Activated CD4-positive, alpha-beta T cell treated with anti-CD3 and anti-CD28 coated beads, Interleukin-2, amount 50 U/mL, for 48 hours (primary cell): ENCODE data around the gene HSPB6.
"Not testable (repeated sequence)": the region's sequence is repeated elsewhere in the genome, so short reads cannot be mapped to it uniquely, and the experiment has no call there.

Source experiments
- DNase-seq, 2 experiments: peaks; one replicate each; pipeline ENCODE4 v3.0.0-alpha.2; 2020

HSPB6 gene, protein sequence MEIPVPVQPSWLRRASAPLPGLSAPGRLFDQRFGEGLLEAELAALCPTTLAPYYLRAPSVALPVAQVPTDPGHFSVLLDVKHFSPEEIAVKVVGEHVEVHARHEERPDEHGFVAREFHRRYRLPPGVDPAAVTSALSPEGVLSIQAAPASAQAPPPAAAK

DNA sequence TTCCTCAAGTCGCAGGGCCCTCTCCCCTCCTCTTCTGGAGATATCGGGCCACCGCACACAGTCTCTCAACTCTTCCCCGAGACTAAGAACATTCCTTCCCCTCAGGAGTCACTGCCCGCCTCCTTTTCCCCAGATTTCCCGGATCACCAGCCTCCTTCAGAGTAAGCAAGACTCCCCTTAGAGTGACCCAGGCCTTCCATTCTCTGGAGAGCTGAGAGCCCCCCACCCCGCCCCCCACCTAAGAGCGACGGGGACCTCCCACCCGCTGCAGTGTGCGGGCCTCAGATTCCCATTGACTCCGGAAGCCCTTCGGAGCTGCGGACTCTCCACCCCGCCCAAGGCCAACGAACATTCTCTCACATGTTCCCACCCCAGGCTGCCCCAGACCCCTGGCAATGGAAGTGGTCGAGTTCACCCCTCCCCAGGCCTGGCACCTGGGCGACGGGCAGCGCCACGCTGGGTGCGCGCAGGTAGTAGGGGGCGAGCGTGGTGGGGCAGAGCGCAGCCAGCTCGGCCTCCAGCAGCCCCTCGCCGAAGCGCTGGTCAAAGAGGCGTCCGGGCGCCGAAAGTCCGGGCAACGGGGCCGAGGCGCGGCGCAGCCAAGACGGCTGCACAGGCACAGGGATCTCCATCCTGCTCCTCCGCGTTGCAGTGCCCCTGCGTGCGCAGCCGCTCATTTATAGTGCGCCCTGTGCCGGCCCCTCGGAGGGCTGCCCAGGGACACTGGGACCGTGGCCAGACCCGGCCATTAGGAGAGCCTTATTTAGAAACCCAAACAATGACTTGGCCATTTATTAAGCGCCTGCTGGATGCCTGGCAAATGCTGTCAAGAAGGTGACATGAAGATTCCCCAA lies at the start of gene HSPB6:
Gene HSPB6, minus strand, starts transcription at position 653 of the 854 bp plus-strand sequence. Its CDS starts 21 bp downstream, at position 632.
- DNase-seq = no peak

DNA sequence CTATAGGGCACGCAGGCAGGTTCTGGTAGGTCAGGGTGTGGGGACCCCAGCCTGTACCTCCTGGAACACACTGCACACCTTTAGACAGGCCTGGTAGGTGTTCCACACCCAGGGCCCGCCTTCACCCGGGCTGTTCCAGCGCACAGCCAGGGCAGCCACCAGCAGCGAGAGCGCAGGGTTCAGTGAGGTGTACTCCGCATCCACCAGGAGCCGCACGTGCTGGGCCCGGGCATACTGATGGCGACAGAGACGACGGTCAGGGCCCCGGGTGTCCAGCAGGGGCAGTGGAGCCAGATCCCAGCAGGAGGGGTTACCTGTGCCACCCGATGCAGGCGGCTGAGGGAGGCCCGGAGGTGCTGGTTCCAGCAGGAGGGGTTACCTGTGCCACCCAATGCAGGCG lies 49.8 kb upstream of the HSPB6 start:
- DNase-seq = no peak

DNA sequence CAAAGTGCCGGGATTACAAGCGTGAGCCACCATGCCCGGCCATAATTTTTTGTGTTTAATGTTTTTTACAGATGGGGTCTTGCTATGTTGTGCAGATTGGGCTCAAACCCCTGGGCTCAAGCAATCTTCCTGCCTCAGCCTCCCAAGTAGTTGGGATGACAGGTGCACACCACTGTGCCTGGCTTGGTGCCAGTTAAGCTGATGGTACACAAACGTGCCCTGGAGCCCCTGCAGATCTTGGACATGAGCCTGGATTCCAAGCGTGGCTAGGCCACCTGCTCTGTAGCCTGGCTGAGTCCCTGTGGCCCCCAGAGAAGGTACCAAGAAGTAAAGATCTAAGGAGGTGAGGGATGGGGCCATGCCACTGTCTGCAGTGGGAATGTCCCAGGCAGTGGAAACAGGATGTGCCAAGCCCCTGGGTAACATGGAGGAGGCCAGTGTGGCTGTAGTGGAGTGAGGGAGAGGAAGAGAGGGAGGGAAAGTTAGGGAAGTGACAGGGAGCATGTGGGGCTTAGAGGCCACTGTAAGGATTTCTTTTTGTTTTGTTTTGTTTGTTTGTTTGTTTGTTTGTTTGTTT lies 48.8 kb upstream of the HSPB6 start:
- DNase-seq = no peak

DNA sequence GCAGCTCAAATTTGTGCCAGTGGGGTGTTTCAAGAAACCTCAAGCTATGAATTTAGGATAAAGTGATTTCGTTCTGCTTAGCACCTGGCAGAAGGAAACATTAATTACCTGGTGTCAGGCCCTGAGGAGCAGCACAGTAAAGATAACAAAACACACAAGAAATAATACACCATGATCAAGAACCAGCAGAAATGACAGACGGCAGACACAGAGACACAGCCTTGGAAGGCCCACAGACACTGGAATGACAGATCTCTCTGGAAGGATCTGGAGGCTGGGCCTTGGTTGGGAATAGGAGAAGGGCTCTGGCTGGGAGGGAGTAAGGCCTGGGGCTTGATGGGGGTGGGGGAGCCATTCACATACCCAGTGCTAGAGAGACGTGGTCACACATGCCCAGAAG lies 45.0 kb upstream of the HSPB6 start:
- DNase-seq = no peak

DNA sequence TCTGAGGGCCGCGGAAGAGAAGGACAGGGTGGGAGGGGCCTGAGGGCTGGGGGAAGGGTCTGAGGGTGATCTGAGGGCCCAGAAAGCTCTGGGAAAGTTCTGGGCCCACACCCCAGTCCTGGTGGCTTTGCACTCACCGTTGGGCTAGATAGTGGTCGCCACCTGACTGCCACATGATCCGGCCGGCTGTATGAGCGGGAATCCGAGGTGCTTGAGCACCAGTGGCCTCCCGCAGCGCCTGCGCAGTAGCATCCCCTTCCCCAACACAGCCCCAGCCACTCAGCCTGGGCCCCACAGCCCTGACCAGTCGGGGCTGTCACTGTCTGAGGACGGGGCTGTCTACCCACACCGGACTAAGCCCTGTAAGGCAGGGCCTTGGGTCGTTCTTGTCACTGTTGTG lies 40.8 kb upstream of the HSPB6 start:
- peak; percentile 18 to 25 for DNase-seq

DNA sequence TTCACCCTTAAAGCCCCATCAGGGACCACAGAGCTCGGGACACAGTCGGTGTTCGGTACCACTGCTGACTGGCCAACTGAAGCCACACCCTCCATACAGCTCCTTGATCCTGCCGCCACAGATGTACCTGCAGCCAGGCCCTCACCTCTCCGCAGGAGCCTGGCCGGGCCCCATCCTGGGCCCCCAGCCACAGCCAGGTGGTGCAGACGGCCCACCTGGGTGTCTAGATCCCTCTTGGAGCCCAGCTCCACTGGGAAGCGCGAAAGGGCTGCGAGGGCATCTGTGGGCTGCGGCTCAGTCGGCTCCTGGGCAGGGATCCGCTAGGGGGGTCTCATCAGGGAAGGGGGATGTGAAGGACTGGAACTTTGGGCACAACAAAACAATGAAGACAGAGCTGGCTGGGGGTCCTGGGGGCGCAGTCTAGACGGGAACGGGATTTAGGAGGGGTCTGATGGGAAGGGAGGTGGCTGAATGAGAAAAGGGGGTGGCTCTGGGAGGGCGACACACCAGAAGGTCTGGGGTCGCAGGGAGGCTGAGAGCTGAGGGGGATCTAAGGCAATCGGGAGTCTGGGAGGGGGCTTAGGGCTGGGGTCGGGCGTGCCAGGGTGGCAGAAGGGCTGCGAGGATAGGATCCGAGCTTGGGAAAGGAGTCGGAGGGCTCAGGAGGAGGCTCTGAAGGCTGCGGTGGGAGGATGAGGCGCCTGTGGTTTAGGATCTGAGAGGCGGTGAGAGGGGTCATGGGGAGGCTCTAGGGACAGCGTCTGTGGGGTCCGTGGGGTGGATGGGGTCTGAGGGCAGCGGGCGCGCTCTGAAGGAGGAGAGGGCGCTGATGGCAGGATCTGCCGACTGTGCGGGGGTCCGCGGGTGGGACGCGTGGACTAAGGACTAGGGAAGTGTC lies 40.1 kb upstream of the HSPB6 start:
- no peak for DNase-seq

DNA sequence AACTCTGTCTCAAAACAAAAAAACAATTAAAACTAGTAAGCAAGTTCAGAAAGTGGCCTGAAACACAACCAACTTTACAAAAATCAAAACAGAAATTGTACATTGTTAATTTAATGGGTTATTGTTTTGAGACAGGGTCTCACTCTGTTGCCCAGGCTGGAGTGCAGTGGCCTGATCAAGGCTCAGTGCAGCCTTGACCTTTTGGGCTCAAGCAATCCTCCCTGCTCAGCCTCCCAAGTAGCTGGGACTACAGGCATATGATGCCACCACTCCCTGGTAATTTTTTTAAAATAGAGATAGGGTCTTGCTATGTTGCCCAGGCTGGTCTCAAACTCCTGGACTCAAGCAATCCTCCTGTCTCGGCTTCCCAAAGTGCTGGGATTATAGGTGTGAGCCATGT lies 38.7 kb upstream of the HSPB6 start:
- not testable (repeated sequence) for DNase-seq

DNA sequence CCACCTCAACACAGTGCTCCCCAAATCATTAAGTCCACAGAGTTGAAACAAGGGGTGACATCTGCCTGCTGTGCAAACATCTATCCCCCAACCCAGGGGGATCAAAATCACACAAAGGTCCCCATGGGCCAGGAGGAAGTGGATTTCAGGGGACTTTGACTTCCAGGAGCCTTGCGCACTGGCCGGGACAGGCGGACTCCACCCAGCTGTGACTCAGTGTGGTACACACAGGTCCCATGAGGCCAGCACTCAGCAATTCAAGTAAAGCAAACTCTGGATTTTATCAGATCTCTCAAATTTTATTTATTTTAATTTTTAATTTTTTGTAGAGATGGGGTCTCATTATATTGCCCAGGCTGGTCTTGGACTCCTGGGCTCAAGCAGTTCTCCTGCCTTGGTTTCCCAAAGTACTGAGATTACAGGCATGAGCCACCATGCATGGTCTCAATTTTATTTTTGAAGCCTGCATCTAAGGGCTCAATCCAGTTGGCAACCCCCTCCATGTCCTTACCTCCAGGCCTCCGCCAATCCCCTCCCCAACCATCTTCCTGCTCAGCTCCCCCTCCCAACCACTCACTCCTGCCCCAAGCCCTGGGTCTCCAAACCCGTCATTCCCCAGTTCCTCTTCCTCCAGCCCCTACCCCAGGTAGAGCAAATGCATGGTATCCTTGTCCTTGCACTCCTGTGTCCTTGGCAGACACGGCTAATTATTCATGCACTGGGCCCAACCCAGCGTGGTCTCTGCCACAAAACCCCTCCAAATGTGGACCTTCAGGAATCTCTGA lies 36.7 kb upstream of the HSPB6 start:
- DNase-seq = no peak

DNA sequence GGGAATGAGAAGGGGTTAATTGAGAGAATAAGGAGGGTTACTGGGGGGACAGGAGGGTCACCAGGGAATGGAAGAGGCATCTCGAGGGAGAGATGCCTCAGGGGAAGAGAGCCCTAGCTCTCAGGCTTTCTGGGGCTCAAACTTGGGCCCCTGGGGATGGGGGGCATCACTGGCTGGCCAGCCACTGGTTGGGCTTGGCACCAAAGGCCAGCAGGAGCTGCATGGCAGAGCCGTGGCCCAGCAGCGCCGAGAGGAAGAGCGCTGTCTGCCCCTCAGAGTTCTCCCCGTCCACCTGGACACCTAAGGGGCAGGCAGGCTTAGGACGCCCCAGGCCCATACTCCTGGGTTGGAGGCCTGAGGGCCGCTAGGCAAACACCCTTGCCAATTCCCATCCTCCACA lies 36.1 kb upstream of the HSPB6 start:
- DNase-seq = no peak

DNA sequence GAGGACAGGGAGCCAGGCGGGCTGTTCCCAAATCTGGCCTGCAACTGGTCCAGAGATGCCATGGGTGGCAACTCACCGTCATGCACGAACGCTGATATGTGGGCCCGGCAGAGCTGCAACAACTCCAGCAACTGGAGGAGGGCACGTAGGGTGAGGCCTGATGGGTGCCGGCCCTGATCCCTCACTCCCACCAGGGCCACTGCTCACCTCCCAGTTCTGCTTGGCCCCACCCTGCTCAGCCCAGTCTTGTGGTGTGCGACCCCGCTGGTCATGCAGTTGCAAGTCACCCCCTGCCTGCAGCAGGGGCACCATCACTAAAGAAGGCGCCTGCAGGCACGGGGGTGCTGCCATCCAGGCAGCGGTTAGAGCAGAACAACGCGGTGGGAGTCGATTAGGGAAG lies 35.5 kb upstream of the HSPB6 start:
- no peak for DNase-seq

DNA sequence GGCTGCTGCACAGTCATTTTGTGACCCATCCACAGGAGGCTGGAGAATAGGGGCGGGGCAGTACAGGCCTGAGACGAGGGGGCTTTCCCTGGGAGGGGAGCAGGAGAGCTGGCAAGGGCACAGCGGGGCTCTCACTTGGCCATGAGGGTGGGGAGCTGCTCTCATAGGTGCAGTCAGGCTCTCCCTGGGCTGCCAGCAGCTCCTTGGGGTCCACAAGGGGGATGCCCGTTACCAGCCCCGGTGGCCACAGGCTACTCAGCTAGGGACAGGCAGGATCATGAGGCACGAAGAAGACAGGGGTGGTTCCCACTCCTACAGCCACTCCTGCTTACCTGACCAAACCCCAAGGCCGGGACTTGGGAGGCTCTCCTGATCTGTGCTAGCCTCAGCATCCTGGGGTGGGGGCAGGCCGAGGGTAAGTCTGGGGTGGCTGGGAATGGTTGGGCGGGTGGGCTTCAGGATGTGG lies 35.0 kb upstream of the HSPB6 start:
- DNase-seq = no peak

DNA sequence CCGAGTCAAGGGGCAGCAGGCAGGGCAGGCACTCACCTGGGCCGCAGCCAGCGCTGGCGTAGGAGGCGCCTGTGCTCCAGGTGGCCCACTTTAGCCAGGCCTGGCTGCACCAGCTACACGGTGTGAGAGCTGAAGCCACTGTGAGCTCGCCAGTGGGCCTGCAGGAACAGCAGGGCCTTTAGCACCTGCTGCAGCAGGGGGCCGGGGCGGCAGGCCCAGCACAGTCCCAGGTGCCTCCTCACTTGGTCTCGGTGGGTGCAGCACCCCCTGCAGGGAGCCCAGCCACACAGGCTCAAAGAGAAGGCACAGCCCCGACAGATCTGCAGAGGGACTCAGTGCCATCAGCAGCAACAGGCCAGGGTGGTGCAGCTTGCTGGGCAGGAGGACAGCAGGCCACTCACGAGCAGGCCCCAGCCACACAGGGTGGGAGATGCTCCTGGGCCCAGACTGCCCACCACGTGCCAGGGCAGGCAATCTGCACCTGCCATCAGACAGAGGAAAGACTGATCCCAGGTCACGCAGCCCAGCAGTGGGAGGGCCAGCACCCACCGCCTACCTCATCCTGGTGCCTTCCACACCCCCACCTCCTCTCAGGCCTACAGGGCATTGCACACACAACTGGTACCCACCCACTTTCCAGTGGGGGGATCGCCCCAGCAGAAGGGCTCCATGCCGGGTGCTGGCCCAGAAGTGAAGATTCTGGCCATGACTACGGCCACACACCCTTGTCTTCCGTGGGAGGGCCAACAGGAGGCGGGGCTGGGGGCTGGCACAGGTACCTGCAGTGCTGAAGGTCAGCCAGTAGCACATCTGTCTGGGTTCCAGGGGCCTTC lies 34.4 kb upstream of the HSPB6 start:
- peak in 1 of 2 experiments; percentile 16 for DNase-seq

DNA sequence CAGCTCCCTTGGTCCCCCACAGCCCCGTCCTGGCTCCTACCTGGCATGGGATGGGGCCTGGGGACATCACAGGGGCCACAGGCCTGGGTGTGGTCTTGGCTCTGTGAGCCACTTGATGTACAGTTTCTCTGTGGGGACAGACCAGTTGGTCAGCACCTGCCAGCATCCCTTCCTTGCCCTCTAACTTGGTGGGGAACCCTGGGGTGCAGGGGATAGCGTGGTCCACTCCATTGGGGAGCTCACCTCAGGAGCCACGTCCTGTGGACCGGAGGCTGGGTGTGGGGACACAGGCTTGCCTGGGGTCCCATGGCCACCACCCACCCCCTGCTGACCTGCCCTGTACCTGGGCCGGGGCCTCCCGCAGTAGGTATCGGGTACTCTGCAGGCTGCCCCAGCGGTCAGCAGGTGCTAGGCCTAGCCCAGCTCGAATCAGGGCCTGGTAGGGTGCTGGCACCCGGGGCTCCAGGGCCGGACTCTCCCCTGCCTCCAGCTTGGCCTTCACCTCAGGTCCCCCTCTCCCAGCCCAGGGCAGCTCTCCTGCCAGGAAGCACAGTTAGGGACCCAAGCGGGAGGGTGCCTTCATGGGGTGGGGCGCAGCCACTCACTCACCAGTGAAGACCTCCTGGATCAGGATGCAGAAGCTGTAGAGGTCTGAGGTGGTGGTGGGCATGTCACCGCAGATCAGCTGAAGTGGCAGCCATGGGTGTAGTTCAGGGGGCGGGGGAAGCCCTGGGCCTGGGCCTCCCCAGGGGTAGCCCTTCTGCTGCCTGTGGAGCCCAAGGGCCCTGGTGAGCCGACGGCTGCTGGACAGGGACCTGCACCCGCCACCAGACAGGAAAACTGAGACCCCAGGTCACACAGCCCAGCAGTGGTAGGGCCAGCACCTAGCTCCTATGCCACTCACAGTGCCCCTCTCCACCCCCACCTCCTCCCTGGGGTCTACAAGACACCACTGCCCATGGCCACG lies 33.4 kb upstream of the HSPB6 start:
- no peak for DNase-seq

DNA sequence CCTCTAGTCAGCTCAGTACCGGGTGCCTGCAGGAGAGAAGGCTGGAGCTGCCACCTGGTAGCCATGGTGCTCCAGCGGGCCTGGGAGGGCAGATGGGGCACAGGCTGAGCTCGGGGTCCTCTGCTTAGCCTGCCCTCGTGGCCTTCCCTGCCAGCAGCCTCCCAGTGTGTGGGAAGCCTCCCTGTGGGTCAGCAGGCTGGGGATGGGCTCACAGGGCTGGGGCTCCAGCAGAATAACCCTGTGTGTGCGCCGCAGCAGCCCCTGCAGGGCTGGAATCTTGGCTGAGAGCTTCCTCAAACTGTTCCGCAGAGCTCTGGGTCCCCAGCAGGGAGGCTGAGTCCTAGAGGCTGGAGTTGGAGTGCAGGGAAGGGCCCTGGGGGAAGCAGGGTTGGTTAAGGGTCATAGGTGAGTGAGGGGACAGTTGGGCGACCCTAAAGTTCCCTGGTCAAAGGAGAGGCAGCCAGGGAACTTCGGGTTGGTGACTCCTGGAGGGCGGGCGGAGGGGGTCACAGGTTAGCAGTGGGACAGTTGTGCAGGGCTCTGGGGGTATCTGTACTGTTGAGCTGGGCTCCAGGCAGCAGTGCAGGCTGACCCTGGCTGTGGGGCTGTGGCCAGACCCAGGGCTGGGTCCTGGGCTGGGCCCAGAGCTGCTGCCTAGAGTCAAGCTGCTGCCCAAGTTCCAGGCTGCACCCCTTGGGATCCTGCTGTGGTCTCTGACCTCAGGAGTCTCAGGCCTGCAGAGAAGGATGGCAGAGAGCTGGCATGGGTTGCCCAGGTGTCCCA lies 32.6 kb upstream of the HSPB6 start:
- DNase-seq = no peak

DNA sequence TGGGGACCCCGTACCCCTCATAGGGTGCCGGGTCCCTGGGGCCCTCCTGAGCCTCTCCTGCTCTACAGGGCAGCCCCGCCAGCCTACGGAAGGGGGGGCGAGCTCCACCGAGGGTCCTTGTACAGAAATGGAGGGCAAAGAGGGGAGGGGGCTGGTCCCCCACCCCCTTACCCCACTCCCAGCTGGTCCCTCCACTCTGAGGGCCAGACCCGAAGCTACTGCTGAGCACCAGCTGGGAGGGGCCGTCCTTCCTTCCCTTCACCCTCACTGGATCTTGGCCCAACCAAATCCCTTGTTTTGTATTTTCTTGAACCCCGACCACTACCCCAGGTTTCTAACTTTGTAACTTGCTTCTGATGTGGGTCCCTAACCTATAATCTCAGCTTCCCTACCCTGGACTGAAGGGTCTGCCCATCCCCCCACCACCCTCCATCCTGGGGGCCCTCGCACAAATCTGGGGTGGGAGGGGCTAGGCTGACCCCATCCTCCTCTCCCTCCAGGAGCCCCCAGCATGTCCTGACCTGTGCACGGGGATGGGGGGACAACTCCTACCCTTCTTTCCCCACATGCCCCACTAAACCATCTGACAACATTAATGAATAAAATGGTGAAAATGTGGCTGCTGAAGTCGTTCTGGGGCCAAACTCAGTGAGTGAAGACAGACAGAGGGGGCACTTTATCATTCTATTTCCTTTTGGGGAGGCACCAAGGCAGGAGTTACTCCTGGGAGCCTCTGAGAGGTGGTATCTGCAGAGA lies 31.6 kb upstream of the HSPB6 start:
- no peak for DNase-seq

DNA sequence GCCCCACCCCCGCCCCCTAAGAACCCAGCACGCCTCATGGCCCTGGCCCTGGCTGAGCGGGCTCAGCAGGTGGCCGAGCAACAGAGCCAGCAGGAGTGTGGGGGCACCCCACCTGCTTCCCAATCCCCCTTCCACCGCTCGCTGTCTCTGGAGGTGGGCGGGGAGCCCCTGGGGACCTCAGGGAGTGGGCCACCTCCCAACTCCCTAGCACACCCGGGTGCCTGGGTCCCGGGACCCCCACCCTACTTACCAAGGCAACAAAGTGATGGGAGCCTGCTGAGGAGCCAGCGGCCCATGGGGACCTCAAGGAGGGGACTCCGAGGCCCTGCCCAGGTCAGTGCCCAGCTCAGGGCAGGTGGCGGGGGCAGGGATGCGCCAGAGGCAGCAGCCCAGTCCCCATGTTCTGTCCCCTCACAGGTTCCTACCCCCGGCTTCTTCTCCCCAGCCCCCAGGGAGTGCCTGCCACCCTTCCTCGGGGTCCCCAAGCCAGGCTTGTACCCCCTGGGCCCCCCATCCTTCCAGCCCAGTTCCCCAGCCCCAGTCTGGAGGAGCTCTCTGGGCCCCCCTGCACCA lies 30.5 kb upstream of the HSPB6 start:
- DNase-seq = no peak

DNA sequence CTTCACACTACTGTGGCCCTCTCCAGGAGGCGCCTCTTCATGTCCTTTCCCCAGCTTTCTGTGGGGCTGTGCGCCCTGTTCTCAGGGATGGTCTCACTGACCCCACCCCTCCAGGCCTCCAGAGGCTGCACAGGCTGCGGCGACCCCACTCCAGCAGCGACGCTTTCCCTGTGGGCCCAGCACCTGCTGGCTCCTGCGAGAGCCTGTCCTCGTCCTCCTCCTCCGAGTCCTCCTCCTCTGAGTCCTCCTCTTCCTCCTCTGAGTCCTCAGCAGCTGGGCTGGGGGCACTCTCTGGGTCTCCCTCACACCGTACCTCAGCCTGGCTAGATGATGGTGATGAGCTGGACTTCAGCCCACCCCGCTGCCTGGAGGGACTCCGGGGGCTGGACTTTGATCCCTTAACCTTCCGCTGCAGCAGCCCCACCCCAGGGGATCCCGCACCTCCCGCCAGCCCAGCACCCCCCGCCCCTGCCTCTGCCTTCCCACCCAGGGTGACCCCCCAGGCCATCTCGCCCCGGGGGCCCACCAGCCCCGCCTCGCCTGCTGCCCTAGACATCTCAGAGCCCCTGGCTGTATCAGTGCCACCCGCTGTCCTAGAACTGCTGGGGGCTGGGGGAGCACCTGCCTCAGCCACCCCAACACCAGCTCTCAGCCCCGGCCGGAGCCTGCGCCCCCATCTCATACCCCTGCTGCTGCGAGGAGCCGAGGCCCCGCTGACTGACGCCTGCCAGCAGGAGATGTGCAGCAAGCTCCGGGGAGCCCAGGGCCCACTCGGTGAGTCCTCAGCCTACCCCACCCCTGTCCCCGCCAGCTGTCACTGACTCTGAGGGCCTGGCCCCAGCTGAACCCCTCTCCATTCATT lies 29.7 kb upstream of the HSPB6 start:
- DNase-seq = no peak
